C4-2B (cell line): ENCODE results near the gene CITED4.

Experiments used
- H3K27ac ChIP-seq: fragments of 450-650 bp; 2 replicates; pipeline ENCODE4 v1.5.1; 2017
- ZFX ChIP-seq: fragments of 450-650 bp; IDR thresholded peaks from 2 replicates; pipeline ENCODE4 v1.6.1; 2017
- TF ChIP-seq, protein P1 (sequence below): fragments of 450-650 bp; conservative IDR thresholded peaks from 2 replicates; pipeline ENCODE4 v1.5.1; 2017; ENCODE audit warnings: mild to moderate bottlenecking

The CITED4 gene

GRCh38 chr1:40830419-40830943 lies 31.7 kb downstream of the CITED4 start:
- no peak overlapping the region for H3K27ac ChIP-seq
- no peak for TF ChIP-seq ZFX
- TF ChIP-seq, protein P1, sequence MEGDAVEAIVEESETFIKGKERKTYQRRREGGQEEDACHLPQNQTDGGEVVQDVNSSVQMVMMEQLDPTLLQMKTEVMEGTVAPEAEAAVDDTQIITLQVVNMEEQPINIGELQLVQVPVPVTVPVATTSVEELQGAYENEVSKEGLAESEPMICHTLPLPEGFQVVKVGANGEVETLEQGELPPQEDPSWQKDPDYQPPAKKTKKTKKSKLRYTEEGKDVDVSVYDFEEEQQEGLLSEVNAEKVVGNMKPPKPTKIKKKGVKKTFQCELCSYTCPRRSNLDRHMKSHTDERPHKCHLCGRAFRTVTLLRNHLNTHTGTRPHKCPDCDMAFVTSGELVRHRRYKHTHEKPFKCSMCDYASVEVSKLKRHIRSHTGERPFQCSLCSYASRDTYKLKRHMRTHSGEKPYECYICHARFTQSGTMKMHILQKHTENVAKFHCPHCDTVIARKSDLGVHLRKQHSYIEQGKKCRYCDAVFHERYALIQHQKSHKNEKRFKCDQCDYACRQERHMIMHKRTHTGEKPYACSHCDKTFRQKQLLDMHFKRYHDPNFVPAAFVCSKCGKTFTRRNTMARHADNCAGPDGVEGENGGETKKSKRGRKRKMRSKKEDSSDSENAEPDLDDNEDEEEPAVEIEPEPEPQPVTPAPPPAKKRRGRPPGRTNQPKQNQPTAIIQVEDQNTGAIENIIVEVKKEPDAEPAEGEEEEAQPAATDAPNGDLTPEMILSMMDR: no peak

- no peak overlapping the region for H3K27ac ChIP-seq
- TF ChIP-seq, protein P1: no peak
- no peak for TF ChIP-seq ZFX
Observed at GRCh38 chr1:40829631-40830245, 32.4 kb downstream of the CITED4 start.

DNA sequence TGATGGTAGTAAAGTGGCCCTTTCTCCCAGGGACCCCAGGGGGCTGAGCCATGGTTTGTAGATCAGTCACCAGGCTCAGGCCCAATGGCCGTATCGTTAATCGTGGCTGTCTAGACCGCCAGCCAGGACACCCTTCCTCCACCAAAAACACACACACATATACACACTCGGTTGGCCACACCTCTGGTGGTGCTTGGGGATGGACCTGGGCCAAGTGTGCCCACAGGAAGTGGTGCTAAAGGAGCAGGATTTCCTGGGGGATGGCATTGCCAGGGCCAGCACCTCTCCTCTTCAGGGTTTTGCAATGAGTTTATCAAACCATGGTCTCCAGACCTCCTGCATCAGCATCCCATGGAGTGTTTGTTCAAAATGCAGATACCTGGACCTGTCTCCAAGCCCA lies 36.2 kb downstream of the CITED4 start:
- TF ChIP-seq, protein P1: no peak
- no peak for TF ChIP-seq ZFX
- no peak overlapping the region for H3K27ac ChIP-seq

- no peak overlapping the region for H3K27ac ChIP-seq
- no peak for TF ChIP-seq ZFX
- TF ChIP-seq, protein P1: no peak
Observed at GRCh38 chr1:40825435-40825788, 36.8 kb downstream of the CITED4 start.

- no peak overlapping the region for H3K27ac ChIP-seq
Observed at GRCh38 chr1:40824591-40825434, 37.4 kb downstream of the CITED4 start.

GRCh38 chr1:40823983-40824382 lies 38.2 kb downstream of the CITED4 start:
- H3K27ac ChIP-seq: no peak overlapping the region
- TF ChIP-seq, protein P1: no peak
- TF ChIP-seq ZFX: no peak

More at GRCh38 chr1:40824591-40825434, 37.4 kb downstream of the CITED4 start:
- no peak for TF ChIP-seq ZFX
- TF ChIP-seq, protein P1: no peak

DNA sequence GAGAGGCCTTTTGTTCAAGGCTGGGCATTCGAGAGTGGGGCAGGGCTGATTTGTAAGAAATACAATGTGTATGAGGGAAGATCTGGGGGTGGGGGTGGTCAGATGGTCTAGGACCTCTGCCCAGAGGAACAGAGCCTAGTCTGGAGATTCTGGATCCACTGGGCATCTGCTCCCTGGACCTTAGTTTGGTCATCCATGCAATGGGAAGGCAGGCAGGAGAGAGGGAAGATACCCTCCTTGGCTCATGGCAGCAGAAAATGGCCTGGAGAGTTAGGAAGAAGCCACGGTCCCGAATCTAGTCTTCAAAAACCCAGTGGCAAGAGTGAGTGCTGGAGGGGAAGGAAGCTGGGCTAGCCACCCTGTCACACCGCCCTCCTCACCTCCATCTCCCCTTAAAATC lies 38.8 kb downstream of the CITED4 start:
- no peak overlapping the region for H3K27ac ChIP-seq
- TF ChIP-seq, protein P1: no peak
